Upper lobe of left lung (tissue), 4 donors: ENCODE results near the gene ANKFN1.

ENCODE experiments used
- EP300 ChIP-seq, 4 donors: sonication (generic); formaldehyde crosslinking; IDR thresholded peaks; one replicate each; pipeline ENCODE4 v1.5.1; 2017; ENCODE audit warnings: antibody characterized with exemption in 4 of 4, control low read depth in 2 of 4
- POLR2A ChIP-seq, 4 donors: fragments of 450-650 bp; IDR thresholded peaks; one replicate each; pipeline ENCODE4 v1.5.1; 2016 to 2017; ENCODE audit warnings: antibody characterized with exemption in 4 of 4, mild to moderate bottlenecking in 2 of 4
- POLR2AphosphoS5 ChIP-seq, 2 donors: sonication (generic); formaldehyde crosslinking; IDR thresholded peaks; one replicate each; pipeline ENCODE4 v1.5.1; 2017; ENCODE audit warnings: antibody characterized with exemption in 2 of 2
- TF ChIP-seq, protein P1 (sequence below), 6 experiments: fragments of 450-650 bp in 4 of 6; fragments of 200-600 bp in 2 of 6; sonication (generic) in 2 of 6; IDR thresholded peaks; one replicate each; pipeline ENCODE4 v1.5.1; 2016 to 2019; ENCODE audit warnings: antibody characterized with exemption in 6 of 6

DNA sequence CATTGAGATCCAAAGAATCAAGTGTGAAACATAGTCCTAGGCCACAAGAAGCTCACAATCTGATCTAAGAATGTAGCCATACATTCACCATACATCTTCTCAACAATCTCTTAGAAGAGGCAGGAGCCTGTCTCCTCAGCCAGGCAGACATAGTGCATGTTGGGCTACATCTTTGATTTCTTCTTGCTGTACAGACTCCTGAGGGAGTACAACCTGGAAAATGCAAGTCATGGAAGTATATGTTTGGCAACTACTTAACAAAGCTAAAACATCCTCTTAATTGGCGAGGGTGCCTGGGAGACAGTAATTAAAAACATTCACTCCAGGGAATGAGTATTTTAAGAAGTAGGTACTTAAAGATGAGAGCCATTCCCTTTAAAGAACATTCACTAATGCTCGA, 361.0 kb downstream of the ANKFN1 start:
- TF ChIP-seq EP300 (IDR thresholded peaks at IDR 0.05) (no peak), POLR2A (IDR thresholded peaks at IDR 0.05) (no peak), POLR2AphosphoS5 (IDR thresholded peaks at IDR 0.05) (no peak)
- TF ChIP-seq, protein P1, sequence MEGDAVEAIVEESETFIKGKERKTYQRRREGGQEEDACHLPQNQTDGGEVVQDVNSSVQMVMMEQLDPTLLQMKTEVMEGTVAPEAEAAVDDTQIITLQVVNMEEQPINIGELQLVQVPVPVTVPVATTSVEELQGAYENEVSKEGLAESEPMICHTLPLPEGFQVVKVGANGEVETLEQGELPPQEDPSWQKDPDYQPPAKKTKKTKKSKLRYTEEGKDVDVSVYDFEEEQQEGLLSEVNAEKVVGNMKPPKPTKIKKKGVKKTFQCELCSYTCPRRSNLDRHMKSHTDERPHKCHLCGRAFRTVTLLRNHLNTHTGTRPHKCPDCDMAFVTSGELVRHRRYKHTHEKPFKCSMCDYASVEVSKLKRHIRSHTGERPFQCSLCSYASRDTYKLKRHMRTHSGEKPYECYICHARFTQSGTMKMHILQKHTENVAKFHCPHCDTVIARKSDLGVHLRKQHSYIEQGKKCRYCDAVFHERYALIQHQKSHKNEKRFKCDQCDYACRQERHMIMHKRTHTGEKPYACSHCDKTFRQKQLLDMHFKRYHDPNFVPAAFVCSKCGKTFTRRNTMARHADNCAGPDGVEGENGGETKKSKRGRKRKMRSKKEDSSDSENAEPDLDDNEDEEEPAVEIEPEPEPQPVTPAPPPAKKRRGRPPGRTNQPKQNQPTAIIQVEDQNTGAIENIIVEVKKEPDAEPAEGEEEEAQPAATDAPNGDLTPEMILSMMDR (IDR thresholded peaks at IDR 0.05): no peak
